ENCODE results near the gene RHBDF1.
A peak's percentile ranks its signal among the peaks of the same experiment; 100 is the strongest.

DNA sequence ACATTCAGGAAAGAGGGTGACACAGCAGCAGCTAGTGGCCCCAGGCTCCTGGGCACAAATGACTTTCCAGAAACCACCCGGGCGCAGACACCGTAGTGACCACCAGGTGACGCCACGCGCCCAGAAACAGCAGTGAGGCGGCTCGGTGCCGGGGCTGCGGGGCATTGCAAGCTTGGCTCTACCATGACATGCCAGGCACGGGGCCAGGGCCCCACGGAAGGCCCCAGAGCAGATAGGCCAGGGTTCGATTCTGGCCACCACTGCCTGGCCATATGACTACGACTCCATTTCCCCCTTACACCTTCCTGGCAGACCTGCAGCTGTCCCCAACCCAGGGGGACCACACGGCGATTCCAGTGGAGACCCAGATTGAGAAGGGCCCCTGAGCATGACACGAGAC, 6.7 kb downstream of the RHBDF1 start:
- TF ChIP-seq EP300 (IDR thresholded peaks at IDR 0.05; ENCODE audit: borderline replicate concordance in 1 of 2, control insufficient read depth in 1 of 2, low read depth in 2 of 2, low read length in 2 of 2) (no peak), CBX3 (IDR thresholded peaks at IDR 0.05; ENCODE audit: borderline replicate concordance, low read depth) (no peak), ZBED1 (IDR thresholded peaks at IDR 0.05; ENCODE audit: borderline replicate concordance) (no peak), TCF7 (IDR thresholded peaks at IDR 0.05; ENCODE audit: borderline replicate concordance) (no peak), SIN3A (IDR thresholded peaks at IDR 0.05; ENCODE audit: low read depth, low read length) (no peak), STAT3 (IDR thresholded peaks at IDR 0.05; ENCODE audit: low read depth, low read length) (no peak), NBN (IDR thresholded peaks at IDR 0.05) (peak; percentile 50; the same call in 1 of the 2 replicates), CHD4 (IDR thresholded peaks at IDR 0.05) (no peak), SRF (IDR thresholded peaks at IDR 0.05; ENCODE audit: low read depth in 2 of 2, low read length in 2 of 2) (no peak)
- TF ChIP-seq, protein P1, sequence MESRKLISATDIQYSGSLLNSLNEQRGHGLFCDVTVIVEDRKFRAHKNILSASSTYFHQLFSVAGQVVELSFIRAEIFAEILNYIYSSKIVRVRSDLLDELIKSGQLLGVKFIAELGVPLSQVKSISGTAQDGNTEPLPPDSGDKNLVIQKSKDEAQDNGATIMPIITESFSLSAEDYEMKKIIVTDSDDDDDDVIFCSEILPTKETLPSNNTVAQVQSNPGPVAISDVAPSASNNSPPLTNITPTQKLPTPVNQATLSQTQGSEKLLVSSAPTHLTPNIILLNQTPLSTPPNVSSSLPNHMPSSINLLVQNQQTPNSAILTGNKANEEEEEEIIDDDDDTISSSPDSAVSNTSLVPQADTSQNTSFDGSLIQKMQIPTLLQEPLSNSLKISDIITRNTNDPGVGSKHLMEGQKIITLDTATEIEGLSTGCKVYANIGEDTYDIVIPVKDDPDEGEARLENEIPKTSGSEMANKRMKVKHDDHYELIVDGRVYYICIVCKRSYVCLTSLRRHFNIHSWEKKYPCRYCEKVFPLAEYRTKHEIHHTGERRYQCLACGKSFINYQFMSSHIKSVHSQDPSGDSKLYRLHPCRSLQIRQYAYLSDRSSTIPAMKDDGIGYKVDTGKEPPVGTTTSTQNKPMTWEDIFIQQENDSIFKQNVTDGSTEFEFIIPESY (IDR thresholded peaks at IDR 0.05) = no peak
- TF ChIP-seq, protein P2, sequence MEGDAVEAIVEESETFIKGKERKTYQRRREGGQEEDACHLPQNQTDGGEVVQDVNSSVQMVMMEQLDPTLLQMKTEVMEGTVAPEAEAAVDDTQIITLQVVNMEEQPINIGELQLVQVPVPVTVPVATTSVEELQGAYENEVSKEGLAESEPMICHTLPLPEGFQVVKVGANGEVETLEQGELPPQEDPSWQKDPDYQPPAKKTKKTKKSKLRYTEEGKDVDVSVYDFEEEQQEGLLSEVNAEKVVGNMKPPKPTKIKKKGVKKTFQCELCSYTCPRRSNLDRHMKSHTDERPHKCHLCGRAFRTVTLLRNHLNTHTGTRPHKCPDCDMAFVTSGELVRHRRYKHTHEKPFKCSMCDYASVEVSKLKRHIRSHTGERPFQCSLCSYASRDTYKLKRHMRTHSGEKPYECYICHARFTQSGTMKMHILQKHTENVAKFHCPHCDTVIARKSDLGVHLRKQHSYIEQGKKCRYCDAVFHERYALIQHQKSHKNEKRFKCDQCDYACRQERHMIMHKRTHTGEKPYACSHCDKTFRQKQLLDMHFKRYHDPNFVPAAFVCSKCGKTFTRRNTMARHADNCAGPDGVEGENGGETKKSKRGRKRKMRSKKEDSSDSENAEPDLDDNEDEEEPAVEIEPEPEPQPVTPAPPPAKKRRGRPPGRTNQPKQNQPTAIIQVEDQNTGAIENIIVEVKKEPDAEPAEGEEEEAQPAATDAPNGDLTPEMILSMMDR (IDR thresholded peaks at IDR 0.05 in 2 of 3, conservative IDR thresholded peaks at IDR 0.05 in 1 of 3; ENCODE audit: control insufficient read depth in 2 of 3, extremely low read depth in 1 of 3, insufficient read depth in 1 of 3, low read depth in 3 of 3, low read length in 3 of 3) = peak; percentile 97 to 99 (median 99); a peak in 5 of 6 replicates
- TF ChIP-seq, protein P3, sequence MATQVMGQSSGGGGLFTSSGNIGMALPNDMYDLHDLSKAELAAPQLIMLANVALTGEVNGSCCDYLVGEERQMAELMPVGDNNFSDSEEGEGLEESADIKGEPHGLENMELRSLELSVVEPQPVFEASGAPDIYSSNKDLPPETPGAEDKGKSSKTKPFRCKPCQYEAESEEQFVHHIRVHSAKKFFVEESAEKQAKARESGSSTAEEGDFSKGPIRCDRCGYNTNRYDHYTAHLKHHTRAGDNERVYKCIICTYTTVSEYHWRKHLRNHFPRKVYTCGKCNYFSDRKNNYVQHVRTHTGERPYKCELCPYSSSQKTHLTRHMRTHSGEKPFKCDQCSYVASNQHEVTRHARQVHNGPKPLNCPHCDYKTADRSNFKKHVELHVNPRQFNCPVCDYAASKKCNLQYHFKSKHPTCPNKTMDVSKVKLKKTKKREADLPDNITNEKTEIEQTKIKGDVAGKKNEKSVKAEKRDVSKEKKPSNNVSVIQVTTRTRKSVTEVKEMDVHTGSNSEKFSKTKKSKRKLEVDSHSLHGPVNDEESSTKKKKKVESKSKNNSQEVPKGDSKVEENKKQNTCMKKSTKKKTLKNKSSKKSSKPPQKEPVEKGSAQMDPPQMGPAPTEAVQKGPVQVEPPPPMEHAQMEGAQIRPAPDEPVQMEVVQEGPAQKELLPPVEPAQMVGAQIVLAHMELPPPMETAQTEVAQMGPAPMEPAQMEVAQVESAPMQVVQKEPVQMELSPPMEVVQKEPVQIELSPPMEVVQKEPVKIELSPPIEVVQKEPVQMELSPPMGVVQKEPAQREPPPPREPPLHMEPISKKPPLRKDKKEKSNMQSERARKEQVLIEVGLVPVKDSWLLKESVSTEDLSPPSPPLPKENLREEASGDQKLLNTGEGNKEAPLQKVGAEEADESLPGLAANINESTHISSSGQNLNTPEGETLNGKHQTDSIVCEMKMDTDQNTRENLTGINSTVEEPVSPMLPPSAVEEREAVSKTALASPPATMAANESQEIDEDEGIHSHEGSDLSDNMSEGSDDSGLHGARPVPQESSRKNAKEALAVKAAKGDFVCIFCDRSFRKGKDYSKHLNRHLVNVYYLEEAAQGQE (IDR thresholded peaks at IDR 0.05; ENCODE audit: low read depth, low read length) = no peak
